Measurements from ENCODE around the gene INPP4B.

- TF ChIP-seq, protein P1, sequence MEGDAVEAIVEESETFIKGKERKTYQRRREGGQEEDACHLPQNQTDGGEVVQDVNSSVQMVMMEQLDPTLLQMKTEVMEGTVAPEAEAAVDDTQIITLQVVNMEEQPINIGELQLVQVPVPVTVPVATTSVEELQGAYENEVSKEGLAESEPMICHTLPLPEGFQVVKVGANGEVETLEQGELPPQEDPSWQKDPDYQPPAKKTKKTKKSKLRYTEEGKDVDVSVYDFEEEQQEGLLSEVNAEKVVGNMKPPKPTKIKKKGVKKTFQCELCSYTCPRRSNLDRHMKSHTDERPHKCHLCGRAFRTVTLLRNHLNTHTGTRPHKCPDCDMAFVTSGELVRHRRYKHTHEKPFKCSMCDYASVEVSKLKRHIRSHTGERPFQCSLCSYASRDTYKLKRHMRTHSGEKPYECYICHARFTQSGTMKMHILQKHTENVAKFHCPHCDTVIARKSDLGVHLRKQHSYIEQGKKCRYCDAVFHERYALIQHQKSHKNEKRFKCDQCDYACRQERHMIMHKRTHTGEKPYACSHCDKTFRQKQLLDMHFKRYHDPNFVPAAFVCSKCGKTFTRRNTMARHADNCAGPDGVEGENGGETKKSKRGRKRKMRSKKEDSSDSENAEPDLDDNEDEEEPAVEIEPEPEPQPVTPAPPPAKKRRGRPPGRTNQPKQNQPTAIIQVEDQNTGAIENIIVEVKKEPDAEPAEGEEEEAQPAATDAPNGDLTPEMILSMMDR (conservative IDR thresholded peaks at IDR 0.05; ENCODE audit: low read length): no peak
- TF ChIP-seq EZH2phosphoT487 (IDR thresholded peaks at IDR 0.05; ENCODE audit: borderline replicate concordance, low read depth, low read length): no peak
These were observed 704.9 kb downstream of the INPP4B start for GRCh38 chr4:142141224-142141623.
